Measurements from ENCODE around the gene GARS1. TPM values are rescaled to one million over a fixed set of nuclear protein-coding genes. Genes with fewer than 3 reads are reported as not detected.
"Not testable (repeated sequence)": the region's sequence is repeated elsewhere in the genome, so short reads cannot be mapped to it uniquely, and the experiment has no call there.

Gene GARS1
- total RNA-seq, 1 donor from 2014 or later, result 367 TPM

DNA sequence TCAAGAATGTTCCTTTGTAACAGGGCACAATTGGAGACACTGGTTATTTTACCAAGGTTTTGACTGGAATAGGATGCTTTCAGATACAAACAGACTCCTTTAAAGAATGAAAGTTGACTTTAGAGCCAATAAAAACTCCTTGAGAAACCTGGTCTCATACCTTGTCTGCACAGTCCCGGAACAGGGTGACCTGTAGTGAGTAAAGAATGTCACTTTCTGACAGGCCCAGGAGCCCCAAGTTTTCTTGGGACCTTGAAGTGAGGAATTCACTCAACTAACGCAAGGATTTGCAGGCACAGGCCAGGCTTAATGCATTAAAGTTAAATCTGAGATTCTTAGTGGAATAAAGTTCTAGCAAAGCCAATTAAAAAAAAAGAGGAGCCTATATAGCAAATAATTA lies 11.5 kb upstream of the GARS1 start:
- no peaks in the 10 kb centered on the region for H3K27me3 ChIP-seq (ENCODE audit: control insufficient read depth, insufficient read depth, low read length)
- FAIRE-seq (no peak), DNase-seq (ENCODE audit: low read depth) (no peak)
- H3K36me3 ChIP-seq (ENCODE audit: control insufficient read depth, insufficient read depth, low read length), result peaks cover 6% of the 10 kb centered on the region
- TF ChIP-seq, protein P1, sequence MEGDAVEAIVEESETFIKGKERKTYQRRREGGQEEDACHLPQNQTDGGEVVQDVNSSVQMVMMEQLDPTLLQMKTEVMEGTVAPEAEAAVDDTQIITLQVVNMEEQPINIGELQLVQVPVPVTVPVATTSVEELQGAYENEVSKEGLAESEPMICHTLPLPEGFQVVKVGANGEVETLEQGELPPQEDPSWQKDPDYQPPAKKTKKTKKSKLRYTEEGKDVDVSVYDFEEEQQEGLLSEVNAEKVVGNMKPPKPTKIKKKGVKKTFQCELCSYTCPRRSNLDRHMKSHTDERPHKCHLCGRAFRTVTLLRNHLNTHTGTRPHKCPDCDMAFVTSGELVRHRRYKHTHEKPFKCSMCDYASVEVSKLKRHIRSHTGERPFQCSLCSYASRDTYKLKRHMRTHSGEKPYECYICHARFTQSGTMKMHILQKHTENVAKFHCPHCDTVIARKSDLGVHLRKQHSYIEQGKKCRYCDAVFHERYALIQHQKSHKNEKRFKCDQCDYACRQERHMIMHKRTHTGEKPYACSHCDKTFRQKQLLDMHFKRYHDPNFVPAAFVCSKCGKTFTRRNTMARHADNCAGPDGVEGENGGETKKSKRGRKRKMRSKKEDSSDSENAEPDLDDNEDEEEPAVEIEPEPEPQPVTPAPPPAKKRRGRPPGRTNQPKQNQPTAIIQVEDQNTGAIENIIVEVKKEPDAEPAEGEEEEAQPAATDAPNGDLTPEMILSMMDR (IDR thresholded peaks at IDR 0.05; ENCODE audit: insufficient read depth, low read length, severe bottlenecking), result no peak
- no peak overlapping the region for H3K4me3 ChIP-seq (ENCODE audit: low read depth, low read length)

DNA sequence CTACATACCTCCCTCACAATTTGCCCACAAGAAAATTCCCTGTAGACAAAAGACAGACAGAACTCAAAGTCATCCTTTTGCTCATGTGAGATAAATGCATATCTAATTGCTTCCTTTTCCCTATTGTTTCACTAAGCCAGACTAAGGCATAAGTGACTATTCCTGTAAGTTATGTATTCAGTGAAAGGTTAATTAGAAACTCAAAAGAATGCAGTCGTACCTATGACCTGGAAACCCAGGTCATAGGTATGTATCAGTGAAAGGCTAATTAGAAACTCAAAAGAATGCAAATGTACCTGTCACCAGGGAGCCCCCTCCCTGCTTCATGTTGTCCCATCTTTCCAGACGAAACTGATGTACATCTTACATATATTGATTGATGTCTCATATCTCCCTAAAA lies 10.3 kb upstream of the GARS1 start:
- TF ChIP-seq, protein P1 (IDR thresholded peaks at IDR 0.05; ENCODE audit: insufficient read depth, low read length, severe bottlenecking), result no peak
- Histone ChIP-seq H3K4me3 (ENCODE audit: low read depth, low read length) (no peak overlapping the region), H3K27me3 (ENCODE audit: control insufficient read depth, insufficient read depth, low read length) (no peaks in the 10 kb centered on the region), H3K36me3 (ENCODE audit: control insufficient read depth, insufficient read depth, low read length) (peaks cover 2% of the 10 kb centered on the region)
- DNase-seq (ENCODE audit: low read depth) (no peak), FAIRE-seq (no peak)

- Histone ChIP-seq H3K36me3 (ENCODE audit: control insufficient read depth, insufficient read depth, low read length) (peaks cover 2% of the 10 kb centered on the region), H3K27me3 (ENCODE audit: control insufficient read depth, insufficient read depth, low read length) (no peaks in the 10 kb centered on the region), H3K4me3 (ENCODE audit: low read depth, low read length) (no peak overlapping the region)
- TF ChIP-seq, protein P1 (IDR thresholded peaks at IDR 0.05; ENCODE audit: insufficient read depth, low read length, severe bottlenecking), result no peak
- FAIRE-seq (no peak), DNase-seq (ENCODE audit: low read depth) (no peak)
These were observed 9.7 kb upstream of the GARS1 start for GRCh38 chr7:30584965-30585364.

DNA sequence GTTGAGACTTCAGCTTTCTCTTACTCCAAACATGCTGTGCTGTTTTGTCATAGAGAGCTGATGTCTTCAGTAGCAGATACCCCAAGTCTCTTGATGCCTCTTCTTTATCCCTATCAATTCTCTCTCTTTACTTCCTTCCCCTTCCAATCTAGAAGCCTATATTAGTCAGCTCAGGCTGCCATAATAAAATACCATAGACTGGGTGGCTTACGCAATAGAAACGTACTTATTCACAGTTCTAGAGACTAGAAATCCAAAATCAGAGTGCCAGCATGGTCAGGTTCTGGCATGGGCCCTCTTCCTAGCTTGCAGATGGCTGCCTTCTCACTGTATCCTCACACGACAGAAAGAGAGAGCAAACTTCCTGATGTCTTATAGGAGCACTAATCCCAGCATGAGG lies 9.0 kb upstream of the GARS1 start:
- Histone ChIP-seq H3K27me3 (ENCODE audit: control insufficient read depth, insufficient read depth, low read length) (no peaks in the 10 kb centered on the region), H3K4me3 (ENCODE audit: low read depth, low read length) (no peak overlapping the region), H3K36me3 (ENCODE audit: control insufficient read depth, insufficient read depth, low read length) (peaks cover 2% of the 10 kb centered on the region)
- FAIRE-seq, result no peak
- TF ChIP-seq, protein P1 (IDR thresholded peaks at IDR 0.05; ENCODE audit: insufficient read depth, low read length, severe bottlenecking), result no peak
- DNase-seq (ENCODE audit: low read depth), result no peak

DNA sequence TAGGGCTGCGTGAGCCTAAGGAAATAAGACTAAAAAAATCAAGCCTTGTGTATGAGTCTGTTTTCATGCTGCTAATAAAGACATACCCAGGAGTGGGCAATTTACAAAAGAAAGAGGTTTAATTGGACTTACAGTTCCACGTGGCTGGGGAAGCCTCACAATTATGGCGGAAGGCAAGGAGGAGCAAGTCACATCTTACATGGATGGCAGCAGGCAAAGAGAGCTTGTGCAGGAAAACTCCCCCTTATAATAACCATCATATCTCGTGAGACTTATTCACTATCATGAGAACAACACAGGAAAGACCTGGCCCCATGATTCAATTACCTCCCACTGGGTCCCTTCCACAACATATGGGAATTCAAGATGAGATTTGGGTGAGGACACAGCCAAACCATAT lies 7.1 kb upstream of the GARS1 start:
- not testable (repeated sequence) for DNase-seq (ENCODE audit: low read depth); H3K36me3 ChIP-seq (ENCODE audit: control insufficient read depth, insufficient read depth, low read length); FAIRE-seq; H3K27me3 ChIP-seq (ENCODE audit: control insufficient read depth, insufficient read depth, low read length); H3K4me3 ChIP-seq (ENCODE audit: low read depth, low read length)

GRCh38 chr7:30589111-30589510 lies 5.6 kb upstream of the GARS1 start:
- TF ChIP-seq, protein P1 (IDR thresholded peaks at IDR 0.05; ENCODE audit: insufficient read depth, low read length, severe bottlenecking), result no peak
- FAIRE-seq (no peak), DNase-seq (ENCODE audit: low read depth) (no peak)
- H3K27me3 ChIP-seq (ENCODE audit: control insufficient read depth, insufficient read depth, low read length), result no peaks in the 10 kb centered on the region
- H3K36me3 ChIP-seq (ENCODE audit: control insufficient read depth, insufficient read depth, low read length), result peaks cover 2% of the 10 kb centered on the region
- no peak overlapping the region for H3K4me3 ChIP-seq (ENCODE audit: low read depth, low read length)

All from bronchial epithelial cell (primary cell).